Brain microvascular endothelial cell (primary cell): ENCODE data around the gene VAX1.
"Not testable (repeated sequence)": the region's sequence is repeated elsewhere in the genome, so short reads cannot be mapped to it uniquely, and the experiment has no call there.

Experiments used
- DNase-seq: peaks from one replicate; pipeline ENCODE4 v3.0.0-alpha.2; 2020
- H3K27ac ChIP-seq: fragments of 250-450 bp; sonication (Bioruptor Pico); 2 replicates; pipeline ENCODE4 v1.5.1; 2020; ENCODE audit warnings: mild to moderate bottlenecking, moderate library complexity
- H3K27me3 ChIP-seq: fragments of 250-450 bp; sonication (Bioruptor Pico); replicated peaks from 2 replicates; pipeline ENCODE4 v1.5.1; 2020; ENCODE audit warnings: mild to moderate bottlenecking
- H3K36me3 ChIP-seq: fragments of 250-450 bp; sonication (Bioruptor Pico); replicated peaks from 2 replicates; pipeline ENCODE4 v1.5.1; 2020; ENCODE audit warnings: mild to moderate bottlenecking
- H3K4me3 ChIP-seq: 2 replicates; pipeline ENCODE4 v1.5.1; 2011; ENCODE audit warnings: low read depth, mild to moderate bottlenecking, control low read depth, low read length, moderate library complexity
- in situ Hi-C: cut with HindIII; loops from 2 replicates; pipeline ENCODE4 v1.10.0; 2017; ENCODE audit warnings: low sequenced_read_pairs, low pct_ligation_motif_present
- TF ChIP-seq, protein P1 (sequence below): IDR thresholded peaks from 2 replicates; pipeline ENCODE4 v1.5.1; 2011; ENCODE audit warnings: low read depth, mild to moderate bottlenecking, moderate library complexity, low read length, control low read depth, inconsistent platforms; ENCODE audit errors: missing control alignments

Gene VAX1

GRCh38 chr10:117096599-117097201, 41.4 kb downstream of the VAX1 start:
- Histone ChIP-seq H3K27me3 (no peaks in the 10 kb centered on the region), H3K36me3 (no peaks in the 10 kb centered on the region), H3K27ac (no peak overlapping the region), H3K4me3 (no peak overlapping the region)
- in situ Hi-C loops = no loop called here
- no peak for DNase-seq
- TF ChIP-seq, protein P1, sequence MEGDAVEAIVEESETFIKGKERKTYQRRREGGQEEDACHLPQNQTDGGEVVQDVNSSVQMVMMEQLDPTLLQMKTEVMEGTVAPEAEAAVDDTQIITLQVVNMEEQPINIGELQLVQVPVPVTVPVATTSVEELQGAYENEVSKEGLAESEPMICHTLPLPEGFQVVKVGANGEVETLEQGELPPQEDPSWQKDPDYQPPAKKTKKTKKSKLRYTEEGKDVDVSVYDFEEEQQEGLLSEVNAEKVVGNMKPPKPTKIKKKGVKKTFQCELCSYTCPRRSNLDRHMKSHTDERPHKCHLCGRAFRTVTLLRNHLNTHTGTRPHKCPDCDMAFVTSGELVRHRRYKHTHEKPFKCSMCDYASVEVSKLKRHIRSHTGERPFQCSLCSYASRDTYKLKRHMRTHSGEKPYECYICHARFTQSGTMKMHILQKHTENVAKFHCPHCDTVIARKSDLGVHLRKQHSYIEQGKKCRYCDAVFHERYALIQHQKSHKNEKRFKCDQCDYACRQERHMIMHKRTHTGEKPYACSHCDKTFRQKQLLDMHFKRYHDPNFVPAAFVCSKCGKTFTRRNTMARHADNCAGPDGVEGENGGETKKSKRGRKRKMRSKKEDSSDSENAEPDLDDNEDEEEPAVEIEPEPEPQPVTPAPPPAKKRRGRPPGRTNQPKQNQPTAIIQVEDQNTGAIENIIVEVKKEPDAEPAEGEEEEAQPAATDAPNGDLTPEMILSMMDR = no peak

DNA sequence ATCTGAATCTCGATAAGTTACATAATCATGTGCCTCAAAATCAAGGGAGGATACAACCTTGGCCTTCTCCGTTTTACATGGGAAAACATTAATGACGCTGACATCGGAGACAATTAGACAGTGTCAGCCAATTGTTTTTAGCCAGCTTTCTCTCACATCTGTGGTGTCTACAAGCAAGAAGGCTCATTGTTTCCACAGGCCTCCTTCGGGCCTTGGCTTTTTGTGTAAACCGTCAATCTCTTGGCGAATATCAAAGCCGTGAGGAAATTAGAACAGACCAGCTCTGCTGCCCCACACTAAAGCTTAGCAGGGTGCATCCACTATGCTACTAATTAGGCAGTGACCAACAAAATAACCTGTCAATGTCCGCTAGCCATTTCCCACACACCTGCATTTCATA, 43.2 kb downstream of the VAX1 start:
- in situ Hi-C loops = no loop called here
- no peak overlapping the region for H3K4me3 ChIP-seq
- no peak overlapping the region for H3K27ac ChIP-seq
- H3K27me3 ChIP-seq = no peaks in the 10 kb centered on the region
- H3K36me3 ChIP-seq = no peaks in the 10 kb centered on the region
- TF ChIP-seq, protein P1 = no peak
- no peak for DNase-seq

GRCh38 chr10:117092386-117092785, 45.7 kb downstream of the VAX1 start:
- in situ Hi-C loops = no loop called here
- TF ChIP-seq, protein P1 = no peak
- Histone ChIP-seq H3K36me3 (no peaks in the 10 kb centered on the region), H3K4me3 (no peak overlapping the region), H3K27me3 (no peaks in the 10 kb centered on the region), H3K27ac (no peak overlapping the region)
- no peak for DNase-seq

- in situ Hi-C loops = no loop called here
- Histone ChIP-seq H3K27me3 (no peaks in the 10 kb centered on the region), H3K27ac (no peak overlapping the region), H3K4me3 (no peak overlapping the region), H3K36me3 (no peaks in the 10 kb centered on the region)
- DNase-seq = no peak
- TF ChIP-seq, protein P1 = no peak
Observed at GRCh38 chr10:117090834-117091233, 47.2 kb downstream of the VAX1 start.

GRCh38 chr10:117087521-117087920, 50.5 kb downstream of the VAX1 start:
- in situ Hi-C loops = no loop called here
- H3K36me3 ChIP-seq = no peaks in the 10 kb centered on the region
- no peak for DNase-seq
- no peaks in the 10 kb centered on the region for H3K27me3 ChIP-seq
- no peak overlapping the region for H3K27ac ChIP-seq
- TF ChIP-seq, protein P1 = no peak
- no peak overlapping the region for H3K4me3 ChIP-seq

GRCh38 chr10:117086546-117086945, 51.5 kb downstream of the VAX1 start:
- in situ Hi-C loops = no loop called here
- DNase-seq = no peak
- H3K4me3 ChIP-seq = no peak overlapping the region
- no peaks in the 10 kb centered on the region for H3K36me3 ChIP-seq
- H3K27ac ChIP-seq = no peak overlapping the region
- no peaks in the 10 kb centered on the region for H3K27me3 ChIP-seq
- TF ChIP-seq, protein P1 = no peak

DNA sequence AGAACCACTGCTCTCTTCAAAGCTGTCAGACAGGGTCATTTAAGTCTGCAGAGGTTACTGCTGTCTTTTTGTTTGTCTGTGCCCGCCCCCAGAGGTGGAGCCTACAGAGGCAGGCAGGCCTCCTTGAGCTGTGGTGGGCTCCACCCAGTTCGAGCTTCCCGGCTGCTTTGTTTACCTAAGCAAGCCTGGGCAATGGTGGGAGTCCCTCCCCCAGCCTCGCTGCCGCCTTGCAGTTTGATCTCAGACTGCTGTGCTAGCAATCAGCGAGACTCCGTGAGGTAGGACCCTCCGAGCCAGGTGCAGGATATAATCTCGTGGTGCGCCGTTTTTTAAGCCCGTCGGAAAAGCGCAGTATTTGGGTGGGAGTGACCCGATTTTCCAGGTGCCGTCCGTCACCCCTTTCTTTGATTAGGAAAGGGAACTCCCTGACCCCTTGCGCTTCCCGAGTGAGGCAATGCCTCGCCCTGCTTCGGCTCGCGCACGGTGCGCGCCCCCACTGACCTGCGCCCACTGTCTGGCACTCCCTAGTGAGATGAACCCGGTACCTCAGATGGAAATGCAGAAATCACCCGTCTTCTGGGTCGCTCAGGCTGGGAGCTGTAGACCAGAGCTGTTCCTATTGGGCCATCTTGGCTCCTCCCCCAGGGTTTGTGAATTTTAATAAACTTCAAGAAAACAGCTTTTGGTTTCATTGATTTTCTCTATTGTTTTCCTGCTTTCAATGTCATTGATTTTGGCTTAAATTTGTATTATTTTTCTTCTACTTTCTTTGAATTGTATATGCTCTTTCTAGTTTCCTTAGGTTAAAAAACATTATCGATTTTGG, 53.4 kb downstream of the VAX1 start:
- H3K4me3 ChIP-seq, DNase-seq, H3K27ac ChIP-seq, in situ Hi-C loops, H3K36me3 ChIP-seq, H3K27me3 ChIP-seq: not testable (repeated sequence)
